ENCODE data around the gene TPRN.

TPRN gene

GRCh38 chr9:137233143-137233980 lies 32.8 kb upstream of the TPRN start:
- no peak for TF ChIP-seq CTCF (IDR thresholded peaks at IDR 0.05; ENCODE audit: insufficient read depth, low read depth, low read length, missing control alignments)
- no peak overlapping the region for H3K4me3 ChIP-seq (ENCODE audit: low read length)
- DNase-seq (ENCODE audit: low read depth): no peak

- DNase-seq (ENCODE audit: low read depth): no peak
- H3K4me3 ChIP-seq (ENCODE audit: low read length): no peak overlapping the region
- TF ChIP-seq CTCF (IDR thresholded peaks at IDR 0.05; ENCODE audit: insufficient read depth, low read depth, low read length, missing control alignments): no peak
These were observed 32.0 kb upstream of the TPRN start for GRCh38 chr9:137232510-137232909.

- TF ChIP-seq CTCF (IDR thresholded peaks at IDR 0.05; ENCODE audit: insufficient read depth, low read depth, low read length, missing control alignments): no peak
- DNase-seq (ENCODE audit: low read depth): no peak
- no peak overlapping the region for H3K4me3 ChIP-seq (ENCODE audit: low read length)
These were observed 31.6 kb upstream of the TPRN start for GRCh38 chr9:137232101-137232500.

GRCh38 chr9:137231372-137232039 lies 31.0 kb upstream of the TPRN start:
- H3K4me3 ChIP-seq (ENCODE audit: low read length): no peak overlapping the region
- no peak for TF ChIP-seq CTCF (IDR thresholded peaks at IDR 0.05; ENCODE audit: insufficient read depth, low read depth, low read length, missing control alignments)

GRCh38 chr9:137230705-137231371 lies 30.3 kb upstream of the TPRN start, which contains the start of gene SLC34A3:
Gene SLC34A3, plus strand, starts transcription at chr9:137230901. Its CDS starts 802 bp downstream, at chr9:137231703.
- no peak within 1 kb of the TSS for H3K4me3 ChIP-seq (ENCODE audit: low read length)
- TF ChIP-seq CTCF (IDR thresholded peaks at IDR 0.05; ENCODE audit: insufficient read depth, low read depth, low read length, missing control alignments): no peak
- DNase-seq (ENCODE audit: low read depth): no peak

More at GRCh38 chr9:137231372-137232039, 31.0 kb upstream of the TPRN start:
- no peak for DNase-seq (ENCODE audit: low read depth)

- no peak for TF ChIP-seq CTCF (IDR thresholded peaks at IDR 0.05; ENCODE audit: insufficient read depth, low read depth, low read length, missing control alignments)
- no peak for DNase-seq (ENCODE audit: low read depth)
- no peak overlapping the region for H3K4me3 ChIP-seq (ENCODE audit: low read length)
These were observed 29.6 kb upstream of the TPRN start for GRCh38 chr9:137229903-137230704.
